OCI-LY7 (cell line): ENCODE measurements around the gene PKIB. TPM values are rescaled to one million over a fixed set of nuclear protein-coding genes. Genes with fewer than 3 reads are reported as not detected.

Source experiments
- BruUV-seq: library from RNA; stranded (reverse); fragments of 400-500 nt; replicated peaks from 2 replicates; lab custom pipeline; 2021; lab: Mats Ljungman, UMichigan
- CTCF ChIA-PET: fragments of 300-600 bp; sonication (Branson Sonifier 250); formaldehyde crosslinking; loops from one replicate; lab custom pipeline; 2022; ENCODE audit warnings: antibody characterized with exemption; ENCODE audit not compliant: unreplicated experiment; lab: Charles Lee
- POLR2A ChIA-PET: fragments of 300-600 bp; sonication (Branson Sonifier 250); formaldehyde crosslinking; loops from one replicate; lab custom pipeline; 2022; ENCODE audit warnings: antibody characterized with exemption; lab: Charles Lee
- DNase-seq: peaks from one replicate; pipeline ENCODE4 v3.0.0-alpha.2; 2015; ENCODE audit warnings: low spot score
- H2AFZ ChIP-seq: fragments of 200-600 bp; sonication (generic), shearing (Covaris generic); 2 replicates; pipeline ENCODE4 v1.6.1; 2014; ENCODE audit warnings: mild to moderate bottlenecking, antibody characterized with exemption, low read length, moderate library complexity
- H3K27ac ChIP-seq: fragments of 200-600 bp; sonication (generic); 2 replicates; pipeline ENCODE4 v1.5.1; 2014; ENCODE audit warnings: mixed run types, low read depth, mild to moderate bottlenecking, moderate library complexity, low read length, inconsistent platforms; ENCODE audit not compliant: poor library complexity, severe bottlenecking
- H3K36me3 ChIP-seq: fragments of 200-600 bp; sonication (generic); 2 replicates; pipeline ENCODE4 v1.6.1; 2014; ENCODE audit warnings: mild to moderate bottlenecking, antibody characterized with exemption, low read length, moderate library complexity, mixed read lengths; ENCODE audit not compliant: insufficient read depth
- H3K4me1 ChIP-seq: fragments of 200-600 bp; sonication (generic); 2 replicates; pipeline ENCODE4 v1.5.1; 2014; ENCODE audit warnings: mild to moderate bottlenecking, low read length; ENCODE audit not compliant: insufficient read depth, poor library complexity, severe bottlenecking
- H3K4me2 ChIP-seq: fragments of 200-600 bp; sonication (generic); 2 replicates; pipeline ENCODE4 v1.6.1; 2014; ENCODE audit warnings: mild to moderate bottlenecking, low read length
- H3K4me3 ChIP-seq: fragments of 200-600 bp; sonication (generic); 2 replicates; pipeline ENCODE4 v1.5.1; 2014; ENCODE audit warnings: mild to moderate bottlenecking, low read depth, low read length; ENCODE audit not compliant: poor library complexity, severe bottlenecking
- H3K79me2 ChIP-seq: fragments of 200-600 bp; sonication (generic); 2 replicates; pipeline ENCODE4 v1.6.1; 2016; ENCODE audit warnings: low read depth, mild to moderate bottlenecking, low read length, moderate library complexity, mixed read lengths; ENCODE audit not compliant: insufficient read depth
- H3K9me2 ChIP-seq: fragments of 200-600 bp; sonication (generic); 2 replicates; pipeline ENCODE4 v1.6.1; 2016; ENCODE audit warnings: mild to moderate bottlenecking, low read length, mixed read lengths; ENCODE audit not compliant: insufficient read depth
- H3K9me3 ChIP-seq: fragments of 200-600 bp; sonication (generic); 2 replicates; pipeline ENCODE4 v1.6.1; 2014; ENCODE audit warnings: mild to moderate bottlenecking, mixed run types, low read length, mixed read lengths
- H4K20me1 ChIP-seq: fragments of 200-600 bp; sonication (generic); 2 replicates; pipeline ENCODE4 v1.6.1; 2014; ENCODE audit warnings: mild to moderate bottlenecking, antibody characterized with exemption, low read length, moderate library complexity, mixed read lengths; ENCODE audit not compliant: insufficient read depth
- EZH2phosphoT487 ChIP-seq: fragments of 200-600 bp; sonication (generic); IDR thresholded peaks from 2 replicates; pipeline ENCODE4 v1.6.1; 2018; ENCODE audit warnings: low read depth, borderline replicate concordance, mild to moderate bottlenecking, mixed run types, antibody characterized with exemption, low read length, moderate library complexity, mixed read lengths
- intact Hi-C: fragments of 100-400 bp; cut with micrococcal nuclease; formaldehyde crosslinking; loops from one replicate; pipeline ENCODE4 v1.10.0; 2022; ENCODE audit not compliant: unreplicated experiment
- total RNA-seq, 2 experiments: library from RNA; depleted of rRNA in 1 of 2; stranded (reverse); fragments of >200 nt in 1 of 2; shearing (Covaris generic) in 1 of 2; gene quantifications; 2 replicates each; pipeline ENCODE4 v1.2.3, GENCODE V29; 2014 to 2022
- TF ChIP-seq, protein P1 (sequence below): fragments of 200-600 bp; sonication (generic); conservative IDR thresholded peaks from 2 replicates; pipeline ENCODE4 v1.5.1; 2014; ENCODE audit warnings: mild to moderate bottlenecking, antibody characterized with exemption, low read length, moderate library complexity, mixed read lengths

PKIB gene
- total RNA-seq, 2 experiments from 2014 or later = 0.46 TPM; not detected in 1

DNA sequence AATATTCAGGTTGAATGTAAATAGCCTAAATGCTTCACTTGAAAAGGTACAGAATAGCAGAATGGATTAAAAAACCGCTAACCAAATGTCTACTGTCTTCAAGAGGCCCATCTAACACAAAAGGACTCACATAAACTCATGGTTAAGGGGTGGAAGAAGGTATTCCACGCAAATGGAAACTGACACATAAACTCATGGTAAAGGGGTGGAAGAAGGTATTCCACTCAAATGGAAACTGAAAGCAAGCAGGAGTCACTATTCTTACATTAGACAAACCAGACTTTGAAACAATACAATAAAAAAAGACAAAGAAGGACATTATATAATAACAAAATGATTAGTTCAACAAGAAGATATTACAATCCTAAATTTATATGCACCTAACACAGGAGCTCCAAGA, 38.3 kb upstream of the PKIB start:
- Histone ChIP-seq H3K9me2 (no peaks in the 10 kb centered on the region), H3K4me1 (no peaks in the 10 kb centered on the region), H3K27ac (no peak overlapping the region), H4K20me1 (no peaks in the 10 kb centered on the region), H2AFZ (no peak overlapping the region), H3K79me2 (no peaks in the 10 kb centered on the region), H3K4me3 (no peak overlapping the region), H3K4me2 (no peak overlapping the region), H3K36me3 (no peaks in the 10 kb centered on the region), H3K9me3 (no peaks in the 10 kb centered on the region)
- TF ChIP-seq EZH2phosphoT487 = no peak
- TF ChIP-seq, protein P1, sequence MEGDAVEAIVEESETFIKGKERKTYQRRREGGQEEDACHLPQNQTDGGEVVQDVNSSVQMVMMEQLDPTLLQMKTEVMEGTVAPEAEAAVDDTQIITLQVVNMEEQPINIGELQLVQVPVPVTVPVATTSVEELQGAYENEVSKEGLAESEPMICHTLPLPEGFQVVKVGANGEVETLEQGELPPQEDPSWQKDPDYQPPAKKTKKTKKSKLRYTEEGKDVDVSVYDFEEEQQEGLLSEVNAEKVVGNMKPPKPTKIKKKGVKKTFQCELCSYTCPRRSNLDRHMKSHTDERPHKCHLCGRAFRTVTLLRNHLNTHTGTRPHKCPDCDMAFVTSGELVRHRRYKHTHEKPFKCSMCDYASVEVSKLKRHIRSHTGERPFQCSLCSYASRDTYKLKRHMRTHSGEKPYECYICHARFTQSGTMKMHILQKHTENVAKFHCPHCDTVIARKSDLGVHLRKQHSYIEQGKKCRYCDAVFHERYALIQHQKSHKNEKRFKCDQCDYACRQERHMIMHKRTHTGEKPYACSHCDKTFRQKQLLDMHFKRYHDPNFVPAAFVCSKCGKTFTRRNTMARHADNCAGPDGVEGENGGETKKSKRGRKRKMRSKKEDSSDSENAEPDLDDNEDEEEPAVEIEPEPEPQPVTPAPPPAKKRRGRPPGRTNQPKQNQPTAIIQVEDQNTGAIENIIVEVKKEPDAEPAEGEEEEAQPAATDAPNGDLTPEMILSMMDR = no peak
- DNase-seq = no peak
- CTCF ChIA-PET = no interaction called here
- BruUV-seq = no TSS peak
- POLR2A ChIA-PET = interaction anchor here (1.5 to 1.7 kb wide), 2 partner anchors 10 to 42 kb away, joined by 3 to 5 read pairs; no protein-coding TSS in a partner anchor
- intact Hi-C loops = no loop called here

DNA sequence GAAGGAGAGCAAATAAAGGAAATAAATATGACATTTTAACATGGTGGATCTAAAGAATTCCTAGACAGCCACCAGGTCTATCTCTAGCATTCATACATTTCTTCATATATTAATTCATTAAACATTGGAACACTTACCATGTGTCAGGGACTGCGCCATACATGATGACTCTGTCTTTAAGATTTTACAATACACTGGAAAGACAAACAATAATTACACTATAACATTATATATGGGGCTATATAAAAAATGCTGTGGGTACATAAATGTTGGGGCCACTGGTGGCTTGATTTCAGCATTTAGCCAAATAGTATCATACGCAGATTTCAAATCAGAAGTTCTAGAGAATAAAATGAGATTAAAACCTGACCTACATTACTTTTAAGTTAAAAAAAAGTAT, 33.3 kb upstream of the PKIB start:
- BruUV-seq = no TSS peak
- Histone ChIP-seq H3K4me1 (no peaks in the 10 kb centered on the region), H3K27ac (no peak overlapping the region), H3K9me3 (no peaks in the 10 kb centered on the region), H3K9me2 (no peaks in the 10 kb centered on the region), H3K4me2 (no peak overlapping the region), H3K4me3 (no peak overlapping the region), H3K79me2 (no peaks in the 10 kb centered on the region), H2AFZ (no peak overlapping the region), H4K20me1 (no peaks in the 10 kb centered on the region), H3K36me3 (no peaks in the 10 kb centered on the region)
- no peak for DNase-seq
- no peak for TF ChIP-seq EZH2phosphoT487
- TF ChIP-seq, protein P1 = no peak
- POLR2A ChIA-PET = no interaction called here
- CTCF ChIA-PET = no interaction called here
- intact Hi-C loops = no loop called here

GRCh38 chr6:122578961-122579360, 31.2 kb upstream of the PKIB start:
- H3K4me3 ChIP-seq = no peak overlapping the region
- no peaks in the 10 kb centered on the region for H3K4me1 ChIP-seq
- no peak for TF ChIP-seq EZH2phosphoT487
- TF ChIP-seq, protein P1 = no peak
- no TSS peak for BruUV-seq
- H3K9me3 ChIP-seq = no peaks in the 10 kb centered on the region
- CTCF ChIA-PET = no interaction called here
- POLR2A ChIA-PET = interaction anchor here (0.9 kb wide), 1 partner anchor 11 kb away, joined by 3 read pairs; no protein-coding TSS in a partner anchor
- no peak for DNase-seq
- H3K79me2 ChIP-seq = no peaks in the 10 kb centered on the region
- no peak overlapping the region for H3K27ac ChIP-seq
- no peaks in the 10 kb centered on the region for H3K36me3 ChIP-seq
- H3K4me2 ChIP-seq = no peak overlapping the region
- no peaks in the 10 kb centered on the region for H3K9me2 ChIP-seq
- H2AFZ ChIP-seq = no peak overlapping the region
- H4K20me1 ChIP-seq = no peaks in the 10 kb centered on the region
- intact Hi-C loops = no loop called here
